Measurements from ENCODE around the gene TAL1. TPM values are rescaled to one million over a fixed set of nuclear protein-coding genes. Genes with fewer than 3 reads are reported as not detected.
"Not testable (repeated sequence)": the region's sequence is repeated elsewhere in the genome, so short reads cannot be mapped to it uniquely, and the experiment has no call there.

The TAL1 gene
- 4.2 TPM for total RNA-seq
- polyA plus RNA-seq: 4.0 TPM

- DNase-seq (ENCODE audit: extremely low spot score): no peak
- 5% methylated on average over 51 of the region's 51 CpGs for whole genome bisulfite sequencing
Observed at GRCh38 chr1:47232187-47232874, at the start of gene TAL1. Gene TAL1, minus strand, starts transcription at chr1:47232225. Its CDS starts 6,337 bp downstream, at chr1:47225888.

GRCh38 chr1:47280142-47280541, 48.1 kb upstream of the TAL1 start:
- Histone ChIP-seq H3K4me1 (ENCODE audit: insufficient read depth) (no peaks in the 10 kb centered on the region), H3K27ac (ENCODE audit: low read depth) (no peak overlapping the region), H3K36me3 (ENCODE audit: insufficient read depth) (no peaks in the 10 kb centered on the region), H3K4me3 (ENCODE audit: low read depth, low read length) (no peak overlapping the region)
- no peak for DNase-seq (ENCODE audit: extremely low spot score)
- 90% methylated on average over 3 of the region's 3 CpGs for WGBS

More at GRCh38 chr1:47232187-47232874, at the start of gene TAL1:
- no peaks in the 10 kb centered on the region for H3K36me3 ChIP-seq (ENCODE audit: insufficient read depth)
- H3K4me3 ChIP-seq (ENCODE audit: low read depth, low read length): peak within 1 kb of the TSS; percentile 42
- peaks cover 4% of the 10 kb centered on the region for H3K4me1 ChIP-seq (ENCODE audit: insufficient read depth)
- no peak within 1 kb of the TSS for H3K27ac ChIP-seq (ENCODE audit: low read depth)

- H3K4me3 ChIP-seq (ENCODE audit: low read depth, low read length): no peak overlapping the region
- H3K27ac ChIP-seq (ENCODE audit: low read depth): no peak overlapping the region
- no peak for DNase-seq (ENCODE audit: extremely low spot score)
Observed at GRCh38 chr1:47276850-47277249, 44.8 kb upstream of the TAL1 start.

GRCh38 chr1:47275811-47276210, 43.8 kb upstream of the TAL1 start:
- DNase-seq (ENCODE audit: extremely low spot score); H3K4me1 ChIP-seq (ENCODE audit: insufficient read depth); H3K4me3 ChIP-seq (ENCODE audit: low read depth, low read length); H3K27ac ChIP-seq (ENCODE audit: low read depth); H3K36me3 ChIP-seq (ENCODE audit: insufficient read depth): not testable (repeated sequence)
- WGBS: 91% methylated on average over 7 of the region's 7 CpGs

More at GRCh38 chr1:47276850-47277249, 44.8 kb upstream of the TAL1 start:
- H3K4me1 ChIP-seq (ENCODE audit: insufficient read depth): no peaks in the 10 kb centered on the region
- WGBS: 91% methylated on average over 2 of the region's 2 CpGs
- H3K36me3 ChIP-seq (ENCODE audit: insufficient read depth): no peaks in the 10 kb centered on the region

- not testable (repeated sequence) for H3K36me3 ChIP-seq (ENCODE audit: insufficient read depth); H3K27ac ChIP-seq (ENCODE audit: low read depth); H3K4me3 ChIP-seq (ENCODE audit: low read depth, low read length); DNase-seq (ENCODE audit: extremely low spot score); H3K4me1 ChIP-seq (ENCODE audit: insufficient read depth)
- WGBS: 99% methylated on average over 8 of the region's 8 CpGs
Observed at GRCh38 chr1:47265529-47265928, 33.5 kb upstream of the TAL1 start.

- H3K36me3 ChIP-seq (ENCODE audit: insufficient read depth): no peaks in the 10 kb centered on the region
- WGBS: 97% methylated on average over 1 of the region's 1 CpG
- H3K27ac ChIP-seq (ENCODE audit: low read depth): no peak overlapping the region
- no peaks in the 10 kb centered on the region for H3K4me1 ChIP-seq (ENCODE audit: insufficient read depth)
- no peak for DNase-seq (ENCODE audit: extremely low spot score)
- no peak overlapping the region for H3K4me3 ChIP-seq (ENCODE audit: low read depth, low read length)
Observed at GRCh38 chr1:47262787-47263413, 30.9 kb upstream of the TAL1 start.

- no peak for DNase-seq (ENCODE audit: extremely low spot score)
- no peak overlapping the region for H3K4me3 ChIP-seq (ENCODE audit: low read depth, low read length)
- H3K36me3 ChIP-seq (ENCODE audit: insufficient read depth): no peaks in the 10 kb centered on the region
- no peaks in the 10 kb centered on the region for H3K4me1 ChIP-seq (ENCODE audit: insufficient read depth)
- no peak overlapping the region for H3K27ac ChIP-seq (ENCODE audit: low read depth)
- WGBS: 61% methylated on average over 2 of the region's 2 CpGs
Observed at GRCh38 chr1:47257224-47257623, 25.2 kb upstream of the TAL1 start.

- DNase-seq (ENCODE audit: extremely low spot score): no peak
- Histone ChIP-seq H3K36me3 (ENCODE audit: insufficient read depth) (no peaks in the 10 kb centered on the region), H3K4me1 (ENCODE audit: insufficient read depth) (no peaks in the 10 kb centered on the region), H3K4me3 (ENCODE audit: low read depth, low read length) (no peak overlapping the region), H3K27ac (ENCODE audit: low read depth) (no peak overlapping the region)
- WGBS: 97% methylated on average over 5 of the region's 5 CpGs
Observed at GRCh38 chr1:47252795-47253194, 20.8 kb upstream of the TAL1 start.

GRCh38 chr1:47252369-47252768, 20.3 kb upstream of the TAL1 start:
- no peak for DNase-seq (ENCODE audit: extremely low spot score)
- H3K27ac ChIP-seq (ENCODE audit: low read depth): no peak overlapping the region
- H3K4me1 ChIP-seq (ENCODE audit: insufficient read depth): no peaks in the 10 kb centered on the region
- no peak overlapping the region for H3K4me3 ChIP-seq (ENCODE audit: low read depth, low read length)
- WGBS: 86% methylated on average over 1 of the region's 1 CpG
- no peaks in the 10 kb centered on the region for H3K36me3 ChIP-seq (ENCODE audit: insufficient read depth)

GRCh38 chr1:47249755-47250154, 17.7 kb upstream of the TAL1 start:
- no peak for DNase-seq (ENCODE audit: extremely low spot score)
- 90% methylated on average over 3 of the region's 3 CpGs for WGBS
- Histone ChIP-seq H3K4me1 (ENCODE audit: insufficient read depth) (no peaks in the 10 kb centered on the region), H3K36me3 (ENCODE audit: insufficient read depth) (no peaks in the 10 kb centered on the region), H3K27ac (ENCODE audit: low read depth) (no peak overlapping the region), H3K4me3 (ENCODE audit: low read depth, low read length) (no peak overlapping the region)

- DNase-seq (ENCODE audit: extremely low spot score): no peak
- H3K27ac ChIP-seq (ENCODE audit: low read depth): no peak overlapping the region
- H3K36me3 ChIP-seq (ENCODE audit: insufficient read depth): no peaks in the 10 kb centered on the region
- 68% methylated on average over 3 of the region's 3 CpGs for WGBS
- H3K4me1 ChIP-seq (ENCODE audit: insufficient read depth): no peaks in the 10 kb centered on the region
- H3K4me3 ChIP-seq (ENCODE audit: low read depth, low read length): no peak overlapping the region
Observed at GRCh38 chr1:47244339-47244862, 12.4 kb upstream of the TAL1 start.

- Histone ChIP-seq H3K4me3 (ENCODE audit: low read depth, low read length) (no peak overlapping the region), H3K4me1 (ENCODE audit: insufficient read depth) (no peaks in the 10 kb centered on the region), H3K36me3 (ENCODE audit: insufficient read depth) (no peaks in the 10 kb centered on the region), H3K27ac (ENCODE audit: low read depth) (no peak overlapping the region)
- DNase-seq (ENCODE audit: extremely low spot score): no peak
- WGBS: 53% methylated on average over 5 of the region's 5 CpGs
Observed at GRCh38 chr1:47243910-47244309, 11.9 kb upstream of the TAL1 start.

- Histone ChIP-seq H3K36me3 (ENCODE audit: insufficient read depth) (no peaks in the 10 kb centered on the region), H3K4me1 (ENCODE audit: insufficient read depth) (no peaks in the 10 kb centered on the region), H3K27ac (ENCODE audit: low read depth) (no peak overlapping the region), H3K4me3 (ENCODE audit: low read depth, low read length) (no peak overlapping the region)
- no peak for DNase-seq (ENCODE audit: extremely low spot score)
- 78% methylated on average over 11 of the region's 11 CpGs for WGBS
Observed at GRCh38 chr1:47241114-47242113, 9.4 kb upstream of the TAL1 start.

All from urinary bladder (tissue), 4 donors.